Natural killer cell (primary cell): ENCODE measurements around the gene XCL1. TPM values are rescaled to one million over a fixed set of nuclear protein-coding genes. Genes with fewer than 3 reads are reported as not detected.
"Not testable (repeated sequence)": the region's sequence is repeated elsewhere in the genome, so short reads cannot be mapped to it uniquely, and the experiment has no call there.

Source experiments
- ATAC-seq, 3 donors: fragments of 150-1000 bp in 2 of 3; fragments of 200-7000 bp in 1 of 3; cut with Tn5 transposase; 1 replicate in 1 of 3; 2 replicates in 2 of 3; pipeline ENCODE4 v1.10.0; 2021; ENCODE audit warnings: mild to moderate bottlenecking in 2 of 3, moderate library complexity in 2 of 3
- DNase-seq, 2 donors: peaks; one replicate each; pipeline versions ENCODE4 v3.0.0 to v3.0.0-alpha.2; 2013 to 2021; ENCODE audit warnings: mixed read lengths in 1 of 2
- H3K27ac ChIP-seq: one replicate; pipeline ENCODE4 v1.5.1; 2013; ENCODE audit warnings: mild to moderate bottlenecking, low read length
- H3K27me3 ChIP-seq: one replicate; pipeline ENCODE4 v1.6.1; 2013; ENCODE audit warnings: low read length; ENCODE audit not compliant: control insufficient read depth, insufficient read depth
- H3K36me3 ChIP-seq: one replicate; pipeline ENCODE4 v1.6.1; 2013; ENCODE audit warnings: low read length; ENCODE audit not compliant: control insufficient read depth, insufficient read depth
- H3K4me1 ChIP-seq: one replicate; pipeline ENCODE4 v1.6.1; 2013; ENCODE audit warnings: low read length; ENCODE audit not compliant: control insufficient read depth, insufficient read depth
- H3K4me3 ChIP-seq: one replicate; pipeline ENCODE4 v1.5.1; 2013; ENCODE audit warnings: low read length
- H3K9me3 ChIP-seq: one replicate; pipeline ENCODE4 v1.6.1; 2013; ENCODE audit warnings: low read length; ENCODE audit not compliant: control insufficient read depth, insufficient read depth
- H3K27ac Mint-ChIP-seq, 2 donors: one replicate each; pipeline ENCODE4 v1.8.0; 2022; ENCODE audit warnings: mild to moderate bottlenecking in 2 of 2, mixed read lengths in 2 of 2, moderate library complexity in 1 of 2
- H3K27me3 Mint-ChIP-seq, 2 donors: one replicate each; pipeline ENCODE4 v1.8.0; 2022; ENCODE audit warnings: low read depth in 2 of 2, mixed read lengths in 2 of 2
- H3K36me3 Mint-ChIP-seq: one replicate; pipeline ENCODE4 v1.8.0; 2022; ENCODE audit warnings: mixed read lengths
- H3K4me1 Mint-ChIP-seq, 2 donors: one replicate each; pipeline ENCODE4 v1.8.0; 2022; ENCODE audit warnings: mixed read lengths in 2 of 2
- H3K4me3 Mint-ChIP-seq: one replicate; pipeline ENCODE4 v1.8.0; 2022; ENCODE audit warnings: mild to moderate bottlenecking, moderate library complexity, mixed read lengths
- H3K9me3 Mint-ChIP-seq, 2 donors: one replicate each; pipeline ENCODE4 v1.8.0; 2022; ENCODE audit warnings: mixed read lengths in 2 of 2
- CTCF ChIP-seq: fragments of 200-600 bp; IDR thresholded peaks from one replicate; pipeline ENCODE4 v1.8.0; 2022; ENCODE audit warnings: antibody characterized with exemption
- WGBS: methylation state at CpG from one replicate; pipeline ENCODE4 v1.1.7; 2013; ENCODE audit warnings: missing lambda C conversion rate; ENCODE audit not compliant: insufficient coverage; 5-methylcytosine and 5-hydroxymethylcytosine counted together
- intact Hi-C: fragments of 100-400 bp; cut with micrococcal nuclease; formaldehyde crosslinking; loops from one replicate; pipeline ENCODE4 v1.14.2; 2022
- total RNA-seq, 4 donors: library from RNA; stranded (reverse); fragments of 120-200 nt in 1 of 4; gene quantifications; one replicate each; pipeline versions ENCODE4 v1.2.3 to v1.2.4, GENCODE V29; 2013 to 2022

The XCL1 gene
- total RNA-seq, 3 donors from 2014 or later (not counting 1 experiment from before 2014, with no cell fraction given): 11.4 to 23.8 (median 16.1) TPM

- ATAC-seq: no peak
- H3K36me3 Mint-ChIP-seq: peaks cover 10% of the 10 kb centered on the region
- WGBS: no CpG with 5 or more reads among the region's 2 CpGs
Observed at GRCh38 chr1:168591641-168592250, 15.3 kb downstream of the XCL1 start.

GRCh38 chr1:168595403-168595802 lies 19.0 kb downstream of the XCL1 start:
- H3K36me3 ChIP-seq, ATAC-seq, H3K27ac ChIP-seq, H3K4me1 Mint-ChIP-seq, H3K27me3 Mint-ChIP-seq, H3K4me3 Mint-ChIP-seq, DNase-seq, H3K36me3 Mint-ChIP-seq, H3K4me1 ChIP-seq, H3K9me3 ChIP-seq, H3K27ac Mint-ChIP-seq, intact Hi-C loops, H3K4me3 ChIP-seq, H3K27me3 ChIP-seq, H3K9me3 Mint-ChIP-seq: not testable (repeated sequence)

More at GRCh38 chr1:168591641-168592250, 15.3 kb downstream of the XCL1 start:
- no peaks in the 10 kb centered on the region for H3K4me1 Mint-ChIP-seq
- intact Hi-C loops: no loop called here
- H3K36me3 ChIP-seq: no peaks in the 10 kb centered on the region
- no peaks in the 10 kb centered on the region for H3K9me3 ChIP-seq
- H3K27me3 ChIP-seq: no peaks in the 10 kb centered on the region
- no peak overlapping the region for H3K4me3 Mint-ChIP-seq
- no peak for TF ChIP-seq CTCF
- H3K27ac Mint-ChIP-seq: no peak overlapping the region
- H3K27me3 Mint-ChIP-seq: peaks cover 0 to 4% of the 10 kb centered on the region in 2 donors
- H3K4me3 ChIP-seq: no peak overlapping the region
- H3K27ac ChIP-seq: no peak overlapping the region
- H3K4me1 ChIP-seq: no peaks in the 10 kb centered on the region
- H3K9me3 Mint-ChIP-seq: peaks cover 2 to 4% of the 10 kb centered on the region in 2 donors
- DNase-seq: no peak

- no peak for TF ChIP-seq CTCF
- Histone ChIP-seq H3K4me3 (no peak overlapping the region), H3K27me3 (no peaks in the 10 kb centered on the region), H3K27ac (no peak overlapping the region), H3K4me1 (no peaks in the 10 kb centered on the region), H3K36me3 (no peaks in the 10 kb centered on the region), H3K9me3 (no peaks in the 10 kb centered on the region)
- WGBS: 79% methylated on average over 2 of the region's 3 CpGs
- no peaks in the 10 kb centered on the region for H3K4me1 Mint-ChIP-seq
- H3K27me3 Mint-ChIP-seq: no peaks in the 10 kb centered on the region
- H3K27ac Mint-ChIP-seq: no peak overlapping the region
- DNase-seq: no peak
- ATAC-seq: no peak
- H3K9me3 Mint-ChIP-seq: no peaks in the 10 kb centered on the region
- H3K36me3 Mint-ChIP-seq: no peaks in the 10 kb centered on the region
- H3K4me3 Mint-ChIP-seq: no peak overlapping the region
- intact Hi-C loops: no loop called here
Observed at GRCh38 chr1:168598125-168598524, 21.7 kb downstream of the XCL1 start.

- Mint-ChIP-seq H3K4me1 (peaks cover 0 to 4% of the 10 kb centered on the region in 2 donors), H3K9me3 (no peaks in the 10 kb centered on the region), H3K27ac (no peak overlapping the region), H3K4me3 (no peak overlapping the region), H3K27me3 (no peaks in the 10 kb centered on the region), H3K36me3 (no peaks in the 10 kb centered on the region)
- H3K27me3 ChIP-seq: no peaks in the 10 kb centered on the region
- no peak for TF ChIP-seq CTCF
- H3K36me3 ChIP-seq: no peaks in the 10 kb centered on the region
- H3K27ac ChIP-seq: no peak overlapping the region
- DNase-seq: no peak
- no peak for ATAC-seq
- WGBS: no CpG with 5 or more reads among the region's 1 CpG
- no peak overlapping the region for H3K4me3 ChIP-seq
- H3K9me3 ChIP-seq: no peaks in the 10 kb centered on the region
- H3K4me1 ChIP-seq: no peaks in the 10 kb centered on the region
- intact Hi-C loops: no loop called here
Observed at GRCh38 chr1:168598892-168599291, 22.5 kb downstream of the XCL1 start.
